ENCODE measurements around the gene MEIOSIN.

Gene MEIOSIN

GRCh38 chr19:45762870-45763631 is 29.8 kb downstream of the MEIOSIN start:
- no peaks in the 10 kb centered on the region for H3K36me3 ChIP-seq (replicated peaks)
- H3K27me3 ChIP-seq (replicated peaks): no peaks in the 10 kb centered on the region
- DNase-seq: no peak
- H3K4me3 ChIP-seq (ENCODE audit: low read depth, low read length): no peak overlapping the region
- no peak for TF ChIP-seq CTCF (IDR thresholded peaks at IDR 0.05; ENCODE audit: low read depth, low read length, missing control alignments)
- H3K27ac ChIP-seq: no peak overlapping the region
- in situ Hi-C loops (cut with HindIII; ENCODE audit: low pct_ligation_motif_present, low sequenced_read_pairs): no loop called here

GRCh38 chr19:45763691-45764294 is 30.6 kb downstream of the MEIOSIN start:
- H3K4me3 ChIP-seq (ENCODE audit: low read depth, low read length): no peak overlapping the region
- no peak overlapping the region for H3K27ac ChIP-seq
- in situ Hi-C loops (cut with HindIII; ENCODE audit: low pct_ligation_motif_present, low sequenced_read_pairs): no loop called here
- H3K36me3 ChIP-seq (replicated peaks): no peaks in the 10 kb centered on the region
- H3K27me3 ChIP-seq (replicated peaks): no peaks in the 10 kb centered on the region
- DNase-seq: no peak
- no peak for TF ChIP-seq CTCF (IDR thresholded peaks at IDR 0.05; ENCODE audit: low read depth, low read length, missing control alignments)

GRCh38 chr19:45764475-45764874 is 31.2 kb downstream of the MEIOSIN start:
- Histone ChIP-seq H3K36me3 (replicated peaks) (no peaks in the 10 kb centered on the region), H3K27ac (no peak overlapping the region), H3K4me3 (ENCODE audit: low read depth, low read length) (no peak overlapping the region), H3K27me3 (replicated peaks) (no peaks in the 10 kb centered on the region)
- no peak for TF ChIP-seq CTCF (IDR thresholded peaks at IDR 0.05; ENCODE audit: low read depth, low read length, missing control alignments)
- no peak for DNase-seq
- in situ Hi-C loops (cut with HindIII; ENCODE audit: low pct_ligation_motif_present, low sequenced_read_pairs): no loop called here

GRCh38 chr19:45764945-45765701 is 31.9 kb downstream of the MEIOSIN start:
- no peaks in the 10 kb centered on the region for H3K36me3 ChIP-seq (replicated peaks)
- H3K27me3 ChIP-seq (replicated peaks): no peaks in the 10 kb centered on the region
- no peak for DNase-seq
- TF ChIP-seq CTCF (IDR thresholded peaks at IDR 0.05; ENCODE audit: low read depth, low read length, missing control alignments): no peak
- no peak overlapping the region for H3K27ac ChIP-seq
- in situ Hi-C loops (cut with HindIII; ENCODE audit: low pct_ligation_motif_present, low sequenced_read_pairs): no loop called here
- no peak overlapping the region for H3K4me3 ChIP-seq (ENCODE audit: low read depth, low read length)

- TF ChIP-seq CTCF (IDR thresholded peaks at IDR 0.05; ENCODE audit: low read depth, low read length, missing control alignments): no peak
- H3K4me3 ChIP-seq (ENCODE audit: low read depth, low read length): no peak overlapping the region
- no peaks in the 10 kb centered on the region for H3K27me3 ChIP-seq (replicated peaks)
- H3K36me3 ChIP-seq (replicated peaks): no peaks in the 10 kb centered on the region
- no peak for DNase-seq
- in situ Hi-C loops (cut with HindIII; ENCODE audit: low pct_ligation_motif_present, low sequenced_read_pairs): no loop called here
- no peak overlapping the region for H3K27ac ChIP-seq
Observed at GRCh38 chr19:45765702-45766295, 32.6 kb downstream of the MEIOSIN start.
